Choroid plexus epithelial cell (primary cell): ENCODE measurements around the gene SLC25A48.

Experiments
- DNase-seq: peaks from one replicate; pipeline ENCODE4 v3.0.0-alpha.2; 2010; ENCODE audit warnings: low read depth
- H3K4me3 ChIP-seq: 2 replicates; pipeline ENCODE4 v1.5.1; 2011; ENCODE audit warnings: low read depth, mild to moderate bottlenecking, control low read depth, low read length, moderate library complexity
- TF ChIP-seq, protein P1 (sequence below): conservative IDR thresholded peaks from 2 replicates; pipeline ENCODE4 v1.5.1; 2011; ENCODE audit warnings: low read depth, mild to moderate bottlenecking, control low read depth, inconsistent platforms, low read length, moderate library complexity

The SLC25A48 gene

DNA sequence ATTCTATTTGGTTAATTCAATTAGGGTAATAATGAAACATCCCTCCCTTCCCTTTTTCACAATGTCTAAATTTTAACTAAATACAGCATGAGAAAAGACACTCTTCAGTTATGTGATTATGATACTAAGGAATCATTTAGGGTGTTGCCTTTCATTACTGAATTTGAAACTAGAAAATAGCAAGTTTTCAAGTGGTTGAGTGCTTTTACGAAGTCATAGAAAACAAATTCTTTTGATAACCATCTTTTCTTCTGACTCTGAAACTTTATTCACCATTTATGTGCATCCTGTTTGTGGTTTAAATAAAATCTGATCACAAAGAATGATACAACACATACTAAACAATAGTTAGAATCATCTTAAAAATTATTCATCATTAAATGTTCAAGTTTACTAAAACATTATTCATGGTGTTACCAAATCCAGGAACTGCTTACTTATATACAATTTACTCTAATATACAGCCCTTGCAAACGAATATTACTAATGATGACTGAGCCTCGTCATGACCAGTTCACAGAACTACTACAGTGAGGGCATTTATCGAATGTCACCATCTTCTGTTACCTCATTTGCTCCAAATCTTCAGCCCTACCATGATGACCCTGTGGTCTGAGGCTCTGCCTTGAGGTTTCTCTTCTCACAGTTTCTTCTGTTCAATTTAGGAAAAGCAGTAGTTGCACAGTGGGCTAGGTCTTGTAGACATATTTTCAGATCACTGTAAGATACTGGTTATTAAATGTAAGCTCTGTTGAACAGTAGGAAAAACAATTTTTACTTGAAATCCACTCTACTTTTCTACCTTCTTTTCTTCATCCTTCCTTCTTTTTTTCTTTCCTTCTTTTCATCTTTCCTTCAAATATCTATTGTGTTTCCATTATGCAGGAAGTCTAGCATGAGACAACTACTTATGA, 79.5 kb downstream of the SLC25A48 start:
- H3K4me3 ChIP-seq = no peak overlapping the region
- TF ChIP-seq, protein P1, sequence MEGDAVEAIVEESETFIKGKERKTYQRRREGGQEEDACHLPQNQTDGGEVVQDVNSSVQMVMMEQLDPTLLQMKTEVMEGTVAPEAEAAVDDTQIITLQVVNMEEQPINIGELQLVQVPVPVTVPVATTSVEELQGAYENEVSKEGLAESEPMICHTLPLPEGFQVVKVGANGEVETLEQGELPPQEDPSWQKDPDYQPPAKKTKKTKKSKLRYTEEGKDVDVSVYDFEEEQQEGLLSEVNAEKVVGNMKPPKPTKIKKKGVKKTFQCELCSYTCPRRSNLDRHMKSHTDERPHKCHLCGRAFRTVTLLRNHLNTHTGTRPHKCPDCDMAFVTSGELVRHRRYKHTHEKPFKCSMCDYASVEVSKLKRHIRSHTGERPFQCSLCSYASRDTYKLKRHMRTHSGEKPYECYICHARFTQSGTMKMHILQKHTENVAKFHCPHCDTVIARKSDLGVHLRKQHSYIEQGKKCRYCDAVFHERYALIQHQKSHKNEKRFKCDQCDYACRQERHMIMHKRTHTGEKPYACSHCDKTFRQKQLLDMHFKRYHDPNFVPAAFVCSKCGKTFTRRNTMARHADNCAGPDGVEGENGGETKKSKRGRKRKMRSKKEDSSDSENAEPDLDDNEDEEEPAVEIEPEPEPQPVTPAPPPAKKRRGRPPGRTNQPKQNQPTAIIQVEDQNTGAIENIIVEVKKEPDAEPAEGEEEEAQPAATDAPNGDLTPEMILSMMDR = no peak
- DNase-seq = no peak

DNA sequence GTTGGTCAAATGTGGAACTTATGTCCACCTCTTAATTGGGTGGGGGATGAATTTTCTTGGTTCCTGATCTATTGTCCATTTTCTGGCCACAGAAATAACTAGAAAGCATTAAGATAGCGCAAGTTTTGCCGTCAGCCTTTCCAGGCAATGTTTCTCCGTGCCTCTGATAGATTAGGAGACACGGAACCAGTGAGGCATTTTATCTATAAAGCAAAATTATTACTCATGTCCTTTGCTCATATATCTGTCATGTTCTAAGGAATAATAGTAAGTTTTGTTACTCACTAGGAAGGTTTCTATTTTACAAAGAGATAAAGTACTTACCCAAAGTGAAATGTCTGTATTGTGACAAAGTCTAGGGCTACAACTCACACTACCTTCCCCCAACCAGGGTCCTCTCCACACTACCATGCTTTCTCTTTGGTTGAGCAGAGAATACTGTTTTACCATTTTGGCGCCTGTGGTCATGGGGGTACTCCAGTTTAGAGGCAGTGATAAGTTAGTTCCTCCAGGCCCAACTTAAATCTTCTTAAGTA, 81.1 kb downstream of the SLC25A48 start:
- TF ChIP-seq, protein P1 = no peak
- H3K4me3 ChIP-seq = no peak overlapping the region
- no peak for DNase-seq

DNA sequence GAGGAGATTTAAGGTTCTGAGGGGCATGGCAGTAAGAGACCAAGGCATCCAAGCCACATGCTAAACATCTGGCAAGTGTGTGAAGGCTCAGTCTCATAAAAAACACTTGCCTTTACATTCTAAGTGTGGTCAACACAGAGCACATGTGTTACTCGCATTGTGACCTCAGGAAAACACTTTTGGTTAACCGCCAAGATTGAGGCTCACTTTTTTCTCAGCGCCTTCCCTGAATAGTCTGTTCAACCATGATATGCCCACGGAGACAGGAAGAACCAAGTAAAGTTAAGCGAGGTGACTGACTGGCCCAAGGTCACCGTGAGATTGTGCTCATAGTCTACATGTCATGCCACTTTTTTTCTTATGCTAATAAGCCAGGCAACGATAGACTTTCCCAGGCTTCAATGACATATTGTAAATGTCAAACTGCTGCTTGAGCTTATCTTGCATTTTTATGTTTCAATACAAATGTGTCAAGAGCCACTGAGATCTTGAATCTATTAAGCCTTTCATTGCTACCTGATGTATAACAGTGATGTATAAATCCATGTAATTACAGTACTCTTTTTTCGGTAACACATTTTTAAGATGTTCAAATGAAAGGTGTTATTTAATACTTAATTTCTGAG, 82.3 kb downstream of the SLC25A48 start:
- TF ChIP-seq, protein P1 = no peak
- H3K4me3 ChIP-seq = no peak overlapping the region
- no peak for DNase-seq

DNA sequence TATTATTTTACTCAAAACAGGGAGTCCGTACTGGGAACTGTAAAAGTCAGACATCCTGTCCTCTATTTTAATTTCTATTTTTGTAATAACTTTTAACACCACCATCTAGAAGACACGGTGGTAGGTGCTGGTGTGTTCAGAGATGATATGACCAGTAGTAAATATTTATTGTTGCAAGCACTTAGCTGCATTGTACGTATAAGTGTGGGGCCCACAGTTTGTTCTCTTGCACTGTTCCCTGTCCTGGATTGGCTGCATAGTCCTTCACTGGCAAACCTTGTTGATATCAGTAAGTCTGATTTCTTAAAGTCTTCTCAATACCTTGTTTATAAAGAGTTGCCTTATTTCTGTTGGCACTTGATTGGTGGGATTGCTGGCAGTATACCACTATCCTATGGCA, 85.7 kb downstream of the SLC25A48 start:
- no peak overlapping the region for H3K4me3 ChIP-seq
- TF ChIP-seq, protein P1 = no peak
- DNase-seq = no peak

DNA sequence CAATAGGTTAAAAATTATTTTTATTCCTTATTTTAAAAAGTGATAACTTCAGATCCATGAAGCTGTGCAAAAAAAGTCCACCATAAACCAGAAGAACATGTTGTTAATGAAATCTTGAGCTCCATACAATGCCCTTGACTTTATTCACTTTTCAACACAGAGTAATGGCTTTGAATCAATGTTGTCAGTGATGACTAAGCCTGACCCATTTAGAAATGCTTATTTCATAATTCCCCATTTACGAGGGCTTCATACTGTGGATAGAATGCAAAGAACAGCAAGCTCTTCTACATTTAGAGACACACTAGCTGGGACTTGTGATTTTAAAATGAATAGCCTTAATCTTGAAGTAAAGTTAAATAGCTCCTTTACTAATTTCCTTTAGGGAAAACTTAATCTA, 86.9 kb downstream of the SLC25A48 start:
- DNase-seq = peak; percentile 48
- TF ChIP-seq, protein P1 = no peak
- H3K4me3 ChIP-seq = no peak overlapping the region

DNA sequence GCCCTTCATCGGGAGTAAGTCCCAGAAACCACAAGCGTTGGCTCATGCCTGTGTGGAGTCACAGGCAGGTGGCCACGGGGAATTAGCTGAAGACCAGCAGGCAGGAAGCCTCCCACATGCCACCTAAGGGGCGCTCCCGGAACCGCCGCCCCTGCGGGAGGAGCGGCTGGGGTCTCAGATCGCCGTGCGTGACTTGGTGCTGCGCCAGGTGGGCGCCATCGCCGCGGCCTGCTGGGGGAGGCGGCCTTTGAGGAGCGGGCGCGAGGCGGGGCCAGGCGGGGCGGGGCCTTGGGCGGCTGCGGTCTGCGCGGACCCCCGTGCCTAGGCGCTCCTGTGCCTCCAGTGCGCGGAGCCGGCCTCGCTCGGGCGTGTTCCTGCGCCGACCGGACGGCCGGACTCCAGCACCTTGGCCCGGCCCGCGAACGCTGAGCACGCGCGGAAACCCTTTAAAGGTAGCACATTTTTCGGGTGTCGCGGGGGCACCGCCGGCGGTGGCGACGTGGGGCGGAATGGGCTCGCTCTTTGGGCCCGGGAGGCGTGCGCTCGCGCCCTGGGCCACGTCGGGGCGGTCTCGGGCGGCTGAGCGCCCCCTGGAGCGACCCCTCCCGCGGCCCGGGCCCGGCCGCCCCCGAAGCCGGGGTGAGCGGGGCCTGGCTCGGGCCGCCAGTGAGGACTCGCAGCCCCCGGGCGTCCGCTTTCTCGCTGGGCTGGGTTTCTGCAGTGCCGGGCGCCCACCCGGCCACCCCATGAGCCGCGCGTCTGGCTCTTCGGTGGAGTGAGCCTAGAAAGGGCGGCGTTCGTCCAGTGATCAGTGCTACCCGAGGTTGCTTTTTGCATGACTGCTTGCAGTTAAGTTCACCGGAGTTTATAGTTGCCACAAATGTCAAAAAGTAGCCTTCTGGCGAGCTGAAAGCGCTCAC, 95.8 kb downstream of the SLC25A48 start:
- no peak for DNase-seq
- TF ChIP-seq, protein P1 = no peak
- peak overlapping the region; percentile 22 for H3K4me3 ChIP-seq
